GM19397 (cell line): ENCODE measurements around the gene PTPRN2.

ENCODE experiments used
- ATAC-seq: cut with Tn5 transposase; IDR thresholded peaks from one replicate; pipeline ENCODE4 v1.9.1; 2021; ENCODE audit warnings: mild to moderate bottlenecking, moderate library complexity; ENCODE audit not compliant: unreplicated experiment

PTPRN2 gene

GRCh38 chr7:158013085-158013668, 574.4 kb downstream of the PTPRN2 start:
- ATAC-seq: no peak

- ATAC-seq: no peak
These were observed 575.7 kb downstream of the PTPRN2 start for GRCh38 chr7:158011941-158012340.

GRCh38 chr7:158010961-158011693, 576.5 kb downstream of the PTPRN2 start:
- ATAC-seq: no peak

- ATAC-seq: no peak
These were observed 577.7 kb downstream of the PTPRN2 start for GRCh38 chr7:158009886-158010285.

DNA sequence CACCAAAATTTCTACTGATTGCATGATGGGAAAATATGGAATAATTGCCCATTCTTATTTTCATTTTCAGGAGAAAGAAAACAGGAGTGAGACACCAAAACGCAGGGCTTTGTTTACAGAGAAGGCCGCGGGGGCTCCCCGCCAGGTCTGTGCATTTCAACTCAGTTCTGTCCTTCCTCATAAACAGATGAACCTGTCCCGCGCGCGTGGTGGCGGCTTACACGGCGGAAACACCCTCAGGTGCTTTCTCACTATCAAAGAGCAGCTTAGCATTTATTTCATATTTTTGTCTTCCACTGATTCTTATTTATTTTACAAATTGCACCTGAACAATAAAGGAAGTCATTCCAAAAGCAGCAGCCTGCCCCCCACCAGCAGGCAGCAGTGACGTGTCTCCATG, 579.4 kb downstream of the PTPRN2 start:
- ATAC-seq: no peak

GRCh38 chr7:158007697-158008257, 579.8 kb downstream of the PTPRN2 start:
- no peak for ATAC-seq

DNA sequence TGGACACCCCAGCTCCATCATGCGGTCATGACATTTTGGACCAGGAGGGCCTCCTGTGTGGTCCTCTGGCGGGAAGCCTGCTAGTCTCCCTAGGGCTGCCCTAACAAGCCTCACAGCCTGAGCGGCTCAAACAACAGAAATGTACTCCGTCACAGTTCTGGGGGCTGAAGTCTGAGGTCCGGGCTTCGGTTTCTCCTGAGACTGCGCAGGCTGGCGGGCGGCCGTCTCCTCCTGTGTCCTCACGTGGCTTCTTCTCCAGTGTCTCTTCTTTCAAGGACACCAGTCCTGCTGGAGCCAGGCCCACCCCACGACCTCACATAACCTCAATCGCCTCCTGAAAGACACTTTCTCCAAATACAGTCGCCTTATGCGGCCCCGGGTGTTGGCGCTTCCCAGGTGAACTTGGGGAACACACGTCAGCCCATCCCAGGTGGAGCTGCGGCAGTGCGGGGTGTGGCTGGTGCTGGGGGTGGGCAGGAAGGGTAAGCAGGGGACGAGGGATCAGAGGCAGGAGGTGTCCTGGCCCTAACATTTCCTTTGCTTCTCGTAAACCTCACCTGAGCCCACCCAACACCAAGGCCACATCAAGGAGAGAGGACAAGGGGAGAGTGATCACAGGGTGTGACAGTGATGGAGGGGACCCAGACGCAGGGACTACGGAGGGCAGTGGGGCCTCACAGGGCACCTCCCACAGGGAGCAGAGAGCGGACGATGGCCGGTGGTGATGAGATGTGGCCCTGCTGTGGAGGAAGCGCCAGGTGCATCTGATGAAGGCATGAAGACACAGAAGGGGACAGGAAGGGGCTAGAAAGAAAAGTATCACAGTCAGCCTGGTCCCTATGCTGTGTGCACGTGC, 580.6 kb downstream of the PTPRN2 start:
- no peak for ATAC-seq

GRCh38 chr7:158005531-158005930, 582.1 kb downstream of the PTPRN2 start:
- no peak for ATAC-seq

DNA sequence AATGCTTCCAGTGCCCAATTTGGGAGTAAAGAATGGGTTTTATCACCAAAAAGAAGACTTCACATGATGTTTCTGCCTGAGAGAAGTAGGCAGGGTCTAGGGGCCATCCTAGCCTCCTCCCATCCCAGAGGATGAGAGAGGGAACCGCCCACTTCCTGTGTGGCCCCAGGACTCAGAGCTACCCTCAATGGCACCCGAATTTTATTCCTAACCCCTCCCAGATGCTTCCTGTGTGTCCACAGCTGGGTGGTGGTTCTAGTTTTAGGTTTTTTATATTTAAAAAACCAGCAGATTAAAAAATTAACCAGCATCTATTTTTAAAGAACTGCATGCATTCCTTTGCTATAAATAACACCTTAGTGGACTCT, 583.5 kb downstream of the PTPRN2 start:
- no peak for ATAC-seq

DNA sequence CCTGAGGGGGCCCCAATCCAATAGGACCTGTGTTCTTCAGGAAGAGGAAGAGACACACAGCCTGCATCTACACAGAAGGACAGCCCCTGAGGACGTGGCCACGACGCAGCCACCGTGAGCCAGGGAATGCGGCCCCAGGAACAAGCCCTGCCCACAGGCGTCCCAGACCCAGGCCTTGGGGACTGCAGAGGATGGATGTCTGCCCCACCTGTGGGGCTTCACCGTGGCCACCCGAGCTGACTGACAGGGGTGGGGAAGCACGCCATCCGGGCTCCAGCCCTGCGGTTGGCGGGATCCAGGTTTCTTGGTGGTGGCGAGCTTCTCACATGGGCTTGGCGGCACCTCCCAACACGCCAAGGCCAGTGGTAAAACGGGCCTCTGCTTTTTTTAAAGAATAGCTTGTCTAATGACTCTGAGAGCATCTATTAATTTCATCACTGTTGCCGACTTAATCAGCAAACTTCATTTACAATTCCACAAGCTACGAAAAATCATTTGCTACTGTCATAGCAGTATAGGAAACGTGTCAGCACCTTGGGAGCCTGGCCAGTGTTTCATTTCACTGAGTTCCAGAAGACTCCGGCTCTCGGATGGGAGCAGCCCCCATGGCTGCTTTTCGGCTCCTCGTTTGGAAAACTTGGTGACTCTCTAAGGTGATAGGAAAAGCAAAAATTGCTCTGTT, 584.0 kb downstream of the PTPRN2 start:
- ATAC-seq: no peak

DNA sequence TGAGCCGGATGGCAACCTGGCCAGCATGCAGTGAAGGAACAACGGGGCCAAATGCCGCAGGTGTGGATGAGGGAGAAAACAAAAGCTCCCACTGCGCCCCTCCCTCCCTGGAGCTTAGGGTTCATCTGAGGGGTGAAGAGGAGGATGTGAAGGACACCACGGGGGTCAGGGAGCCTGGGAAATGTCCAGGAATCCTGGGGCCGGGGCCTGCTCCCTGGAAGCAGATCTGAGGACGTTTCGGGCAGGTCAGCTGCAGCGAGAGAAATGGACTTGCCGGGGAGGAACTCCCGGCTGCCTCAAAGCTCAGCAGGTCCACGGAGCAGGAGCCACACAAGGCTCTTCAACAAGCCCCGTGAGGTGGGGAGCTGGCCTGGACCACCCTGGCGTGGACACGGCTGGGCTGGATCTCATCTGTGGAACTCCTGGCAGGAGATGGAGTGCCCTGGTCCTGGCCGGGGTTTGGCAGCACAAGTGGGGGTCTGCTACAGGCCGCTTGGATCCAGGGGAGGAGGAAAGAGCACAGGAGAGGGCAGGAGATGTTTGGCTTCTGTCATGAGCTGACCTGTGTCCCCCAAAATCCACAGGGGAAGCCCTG, 585.0 kb downstream of the PTPRN2 start:
- ATAC-seq: no peak

DNA sequence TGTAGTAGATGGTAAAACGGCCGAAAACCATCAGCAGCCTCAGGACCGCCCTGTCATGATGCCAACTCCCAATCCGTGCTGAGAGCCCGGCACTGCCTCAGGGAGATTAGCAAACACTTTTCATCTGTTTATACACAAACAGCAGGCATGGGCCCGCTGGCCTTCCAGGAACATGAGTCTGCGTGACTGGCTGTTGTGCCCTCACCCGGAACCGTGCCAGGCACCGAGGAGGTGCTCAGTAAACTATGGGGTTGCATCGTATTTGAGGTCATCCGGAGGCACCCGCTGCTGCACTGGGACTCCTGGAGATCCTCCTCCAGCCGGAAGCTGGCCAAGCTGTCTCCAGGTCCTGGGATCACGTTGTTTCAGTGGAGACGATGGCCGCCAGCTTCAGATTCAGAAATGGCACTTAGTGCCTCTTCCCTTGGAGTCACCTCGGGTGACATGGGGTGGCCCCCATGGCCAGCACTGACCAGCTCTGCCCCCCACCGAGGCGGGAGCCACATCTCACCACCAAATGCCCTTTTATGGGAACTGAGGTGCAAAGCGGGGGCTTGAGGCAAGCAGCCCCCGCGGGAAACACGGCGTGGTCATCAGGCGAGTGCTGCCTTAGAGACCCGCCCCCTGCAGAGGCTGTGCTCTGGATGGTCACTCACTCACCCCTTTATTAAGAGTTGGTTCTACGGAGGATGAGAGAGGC, 585.9 kb downstream of the PTPRN2 start:
- ATAC-seq: no peak

DNA sequence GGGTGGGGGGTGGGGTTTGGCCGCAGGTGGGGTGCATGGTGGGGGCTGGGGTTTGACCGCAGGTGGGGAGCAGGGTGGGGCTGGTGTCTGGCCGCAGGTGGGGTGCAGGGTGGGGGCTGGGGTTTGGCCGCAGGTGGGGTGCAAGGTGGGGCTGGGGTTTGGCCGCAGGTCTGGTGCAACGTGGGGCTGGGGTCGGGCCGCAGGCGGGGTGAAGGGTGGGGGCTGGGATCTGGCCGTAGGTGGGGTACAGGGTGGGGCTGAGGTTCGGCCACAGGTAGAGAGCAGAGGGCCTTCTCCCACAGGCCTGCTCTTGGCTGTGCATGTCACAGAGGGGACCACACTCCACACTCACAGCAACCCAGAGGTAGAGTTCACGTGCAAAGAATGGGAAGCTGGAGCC, 586.6 kb downstream of the PTPRN2 start:
- no peak for ATAC-seq

GRCh38 chr7:158000160-158000559, 587.5 kb downstream of the PTPRN2 start:
- ATAC-seq: no peak

DNA sequence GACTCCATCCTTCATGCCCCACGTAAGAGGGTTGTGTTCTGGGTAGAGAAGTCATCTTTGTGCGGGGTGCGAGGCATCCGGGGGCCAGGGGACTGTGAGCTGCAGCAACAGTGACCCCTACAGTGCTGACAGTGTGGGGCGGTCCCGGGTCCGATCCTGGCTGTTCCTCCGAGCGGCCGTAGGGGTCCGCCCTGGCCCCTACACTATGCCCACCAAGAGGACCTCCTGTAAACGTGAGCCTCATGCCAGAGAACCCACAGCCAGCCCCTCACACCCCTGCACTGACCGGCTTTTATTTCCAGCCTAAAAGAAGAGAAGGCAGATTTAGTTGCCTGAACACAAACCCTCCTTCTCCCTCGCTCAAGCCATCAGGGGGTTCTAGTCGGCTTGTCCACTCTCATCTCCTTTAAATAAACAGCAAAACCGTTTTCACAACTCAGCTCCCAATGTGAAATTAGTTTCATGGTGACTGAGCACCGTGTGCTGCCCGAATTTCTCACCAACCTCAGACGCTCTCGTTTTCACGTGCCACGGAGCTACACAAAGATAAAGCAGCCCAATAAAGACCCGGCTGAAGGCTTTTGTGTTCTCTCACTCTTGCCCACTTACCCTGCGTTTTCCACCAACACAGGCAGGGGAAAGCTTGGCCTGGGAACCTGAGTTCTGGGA, 588.6 kb downstream of the PTPRN2 start:
- ATAC-seq: no peak

DNA sequence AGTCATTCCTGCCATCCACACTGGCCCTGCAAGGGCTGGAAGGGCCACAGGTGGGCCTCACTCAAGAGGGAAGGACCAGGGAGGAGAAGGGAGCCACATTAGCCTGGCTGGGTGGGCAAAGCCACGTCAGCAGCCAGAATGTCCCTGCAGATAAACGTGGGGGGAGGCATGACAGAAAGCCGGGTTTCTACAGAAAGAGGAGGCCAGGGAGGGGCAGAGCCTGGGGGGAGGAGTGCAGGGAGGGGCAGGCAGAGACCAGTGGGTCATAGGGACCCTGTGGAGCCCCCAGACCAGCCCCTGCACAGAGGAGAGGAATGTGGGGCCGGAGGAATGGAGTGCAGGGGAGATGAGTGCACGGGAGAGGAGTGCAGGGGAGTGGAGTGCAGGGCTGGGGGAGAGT, 590.2 kb downstream of the PTPRN2 start:
- ATAC-seq: no peak

DNA sequence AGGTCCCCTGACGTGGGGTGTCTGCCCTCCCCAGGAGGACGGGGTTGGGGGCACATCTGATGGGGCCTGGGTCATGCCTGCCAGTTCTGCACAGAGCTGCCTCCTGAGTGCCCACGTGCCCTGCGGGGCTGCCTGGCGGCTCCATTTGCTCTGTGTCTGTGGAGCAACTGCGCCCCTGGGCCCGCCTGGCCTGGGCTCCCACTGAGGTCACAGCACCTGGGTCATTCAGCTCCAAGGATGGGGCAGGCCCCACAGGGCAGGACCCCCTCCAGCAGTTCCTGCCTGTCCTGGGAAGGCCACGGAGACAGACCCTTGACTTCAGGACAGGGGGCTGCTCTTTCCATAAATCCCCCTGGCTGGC, 590.6 kb downstream of the PTPRN2 start:
- ATAC-seq: no peak

DNA sequence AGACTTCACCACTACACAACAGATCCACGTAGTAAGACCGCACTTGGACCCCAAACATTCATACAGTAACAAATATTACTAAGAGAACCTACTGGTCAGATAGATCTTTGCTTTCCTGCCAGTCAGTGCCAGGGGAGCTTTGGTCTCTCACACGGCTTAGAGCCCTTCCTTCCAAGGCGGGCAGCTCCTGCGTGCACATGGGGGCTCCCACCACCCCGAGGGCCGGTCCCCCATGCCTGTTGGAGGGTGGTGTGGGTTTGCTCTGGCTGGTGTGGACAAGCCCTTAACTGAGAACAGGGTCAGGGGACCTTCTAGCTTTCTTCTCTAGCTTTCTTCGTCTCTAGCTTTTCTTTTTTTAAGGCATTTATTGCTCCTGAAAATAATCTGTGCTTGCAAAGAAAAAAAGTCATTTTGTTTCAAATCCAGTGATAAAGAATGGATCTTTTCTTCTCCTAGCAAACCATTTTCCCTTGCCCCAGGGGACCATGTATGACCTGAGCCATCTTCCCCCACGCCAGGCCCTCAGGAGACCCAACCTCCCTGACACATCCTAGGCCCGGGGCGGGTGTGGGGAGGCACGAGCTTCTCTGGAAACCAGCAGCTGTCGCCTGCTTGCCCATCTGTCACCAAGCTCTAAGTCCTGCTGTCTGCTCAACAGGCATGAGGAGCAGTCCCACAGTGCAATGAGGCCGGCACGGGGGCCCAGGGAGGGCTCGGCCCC, 591.1 kb downstream of the PTPRN2 start:
- ATAC-seq: no peak

DNA sequence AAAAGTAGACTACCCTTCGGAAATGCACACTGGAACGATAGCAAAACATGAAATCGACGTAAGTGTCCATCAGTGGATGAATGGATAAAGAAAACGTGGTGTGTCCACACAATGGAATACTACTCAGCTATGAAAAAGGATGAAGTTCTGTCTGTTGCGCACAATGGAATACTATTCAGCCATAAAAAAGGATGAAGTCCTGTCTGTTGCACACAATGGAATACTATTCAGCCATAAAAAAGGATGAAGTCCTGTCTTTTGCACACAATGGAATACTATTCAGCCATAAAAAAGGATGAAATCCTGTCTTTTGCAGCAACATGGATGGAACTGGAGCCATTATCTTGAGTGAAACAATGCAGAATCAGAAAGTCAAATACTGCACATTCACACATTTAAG, 591.8 kb downstream of the PTPRN2 start:
- ATAC-seq: no peak
